GM18507 (cell line): ENCODE data around the gene MCAM.

Source experiments
- DNase-seq: peaks from one replicate; pipeline ENCODE4 v3.0.0; 2011; ENCODE audit warnings: low read depth; ENCODE audit not compliant: insufficient read length; ENCODE audit errors: extremely low spot score
- FAIRE-seq: peaks from 2 replicates; lab custom pipeline; 2011; peaks lifted over from hg19 to GRCh38; lab: Jason Lieb, UNC

The MCAM gene

DNA sequence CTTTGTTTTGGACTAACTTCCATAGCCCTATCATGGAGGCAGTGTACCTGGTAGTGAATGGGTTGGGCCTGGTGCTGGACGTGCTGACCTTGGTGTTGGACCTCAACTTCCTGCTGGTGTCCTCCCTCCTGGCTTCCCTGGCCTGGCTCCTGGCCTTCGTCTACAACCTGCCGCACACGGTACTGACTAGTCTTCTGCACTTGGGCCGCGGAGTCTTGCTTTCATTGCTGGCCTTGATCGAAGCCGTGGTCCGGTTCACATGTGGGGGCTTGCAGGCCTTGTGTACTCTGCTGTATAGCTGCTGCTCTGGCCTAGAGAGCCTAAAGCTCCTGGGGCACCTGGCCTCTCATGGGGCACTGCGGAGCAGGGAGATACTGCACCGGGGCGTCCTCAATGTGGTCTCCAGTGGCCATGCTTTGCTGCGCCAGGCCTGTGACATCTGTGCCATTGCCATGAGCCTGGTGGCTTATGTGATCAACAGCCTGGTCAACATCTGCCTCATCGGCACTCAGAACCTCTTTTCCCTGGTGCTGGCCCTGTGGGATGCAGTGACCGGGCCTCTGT lies 18.2 kb upstream of the MCAM start:
- FAIRE-seq: no peak

DNA sequence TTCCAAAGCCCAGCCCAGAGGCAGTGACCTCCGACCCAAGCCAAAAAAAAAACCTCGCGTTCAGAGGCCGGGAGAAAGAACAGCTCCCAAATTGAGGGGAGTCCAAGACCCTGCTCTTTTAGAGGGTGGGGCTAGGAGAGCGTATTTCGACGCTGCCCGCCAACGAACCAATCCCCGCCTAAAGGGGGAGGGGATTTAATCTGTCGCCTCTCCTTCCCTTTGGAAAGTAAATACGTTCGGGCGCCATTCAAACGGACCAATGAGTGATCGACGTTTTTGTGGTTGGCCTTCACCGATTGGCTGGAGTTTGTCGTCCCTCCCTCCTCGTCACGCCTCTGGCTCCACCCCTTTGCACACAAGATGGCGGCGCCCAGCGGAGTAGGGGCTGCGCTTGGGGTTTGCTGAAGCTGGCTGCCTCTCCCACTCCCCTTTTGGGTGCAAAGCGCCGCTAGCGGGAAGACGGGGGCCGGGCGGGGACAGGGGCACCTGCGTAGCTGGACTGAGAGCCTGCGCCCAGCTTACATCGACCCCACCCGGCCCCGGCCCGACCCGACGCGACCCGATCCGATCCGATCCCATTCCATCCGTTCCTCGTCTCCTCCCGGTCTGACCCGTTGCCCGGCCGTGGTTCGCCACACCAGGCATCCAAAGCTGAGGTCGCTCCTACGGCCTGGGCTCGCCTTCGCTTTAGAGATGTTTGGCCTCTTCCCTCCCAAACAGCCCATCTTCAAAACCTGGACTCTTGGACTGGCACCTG lies 17.4 kb upstream of the MCAM start, which contains the start of gene RNF26:
Gene RNF26, plus strand, starts transcription at position 354 of the 757 bp plus-strand sequence. CDS start 596 bp downstream, outside the sequence.
- FAIRE-seq (peak; percentile 100), DNase-seq (peak; percentile 99)

More for the DNA sequence above, 18.2 kb upstream of the MCAM start:
- DNase-seq: no peak

DNA sequence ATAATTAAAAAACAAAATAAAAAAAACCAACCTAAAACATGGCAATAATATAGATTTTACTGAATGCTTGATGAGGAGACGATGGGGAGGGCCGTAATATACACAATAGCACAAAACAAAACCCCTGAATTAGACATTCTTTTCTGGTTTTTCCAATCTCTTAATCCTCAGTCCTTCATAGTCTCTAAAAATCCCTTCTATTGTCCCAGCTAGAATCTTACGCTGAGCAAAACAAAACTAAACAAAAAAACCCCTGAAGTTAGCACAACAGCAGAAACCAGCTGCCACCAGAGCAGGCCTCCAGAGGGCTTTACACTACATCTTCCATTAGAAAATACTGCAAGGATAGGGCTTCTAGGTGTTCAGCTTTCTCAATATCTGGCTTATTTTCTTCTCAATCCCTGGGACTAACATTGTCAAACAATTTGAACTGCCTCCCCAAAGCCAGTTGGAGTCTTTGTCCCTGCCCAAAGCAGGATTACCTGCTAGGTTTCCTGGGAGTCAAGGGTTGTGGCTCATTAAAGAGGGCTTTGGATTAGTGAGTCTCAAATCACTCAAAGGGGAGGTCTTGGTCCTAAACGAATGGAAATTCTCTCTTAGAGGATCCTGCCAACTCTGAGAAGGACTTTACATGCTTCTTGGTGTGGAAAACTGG lies 15.3 kb upstream of the MCAM start:
- no peak for FAIRE-seq

GRCh38 chr11:119330237-119330636 lies 13.3 kb upstream of the MCAM start:
- FAIRE-seq (no peak), DNase-seq (no peak)

More for the DNA sequence above, 15.3 kb upstream of the MCAM start:
- DNase-seq: no peak

DNA sequence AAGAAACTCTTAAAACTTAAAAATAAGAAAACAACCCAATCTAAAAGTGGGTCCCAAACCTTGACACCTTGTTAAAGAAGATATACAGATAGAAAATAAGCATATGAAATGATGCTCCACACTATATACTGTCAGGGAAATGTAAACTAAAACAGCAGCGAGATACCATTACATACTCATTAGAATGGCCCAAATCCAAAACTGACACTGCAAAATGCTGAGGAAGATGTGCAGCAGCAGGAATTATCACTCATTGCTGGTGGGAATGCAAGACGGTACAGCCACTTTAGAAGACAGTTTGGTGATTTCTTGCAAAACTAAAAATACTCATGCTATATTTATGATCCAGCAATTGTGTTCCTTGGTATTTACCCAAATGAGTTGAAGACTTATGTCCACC lies 12.4 kb upstream of the MCAM start:
- DNase-seq: no peak
- FAIRE-seq: no peak

DNA sequence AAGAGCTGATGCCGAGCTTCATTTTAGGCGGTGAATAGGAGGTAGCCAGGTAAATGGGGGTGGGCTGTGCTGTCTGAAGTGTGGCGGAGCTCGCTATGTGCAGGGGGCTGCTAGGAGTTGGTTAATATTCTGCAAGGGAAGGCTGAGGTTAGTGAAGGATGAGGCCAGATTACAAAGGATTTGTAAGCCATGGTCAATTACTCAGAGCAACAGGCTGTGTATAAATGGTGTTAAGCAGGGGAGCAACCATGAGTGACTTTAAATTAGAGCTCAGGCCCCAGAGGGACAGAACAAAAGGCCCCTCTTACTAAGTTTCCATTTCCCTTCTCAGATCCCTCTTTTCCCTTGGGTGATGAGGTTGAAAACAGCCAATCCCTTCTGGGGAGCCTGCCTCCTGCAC lies 7.3 kb upstream of the MCAM start:
- DNase-seq: no peak
- no peak for FAIRE-seq

- FAIRE-seq (peak; percentile 79), DNase-seq (no peak)
These were observed 6.7 kb upstream of the MCAM start for GRCh38 chr11:119323532-119324033.

DNA sequence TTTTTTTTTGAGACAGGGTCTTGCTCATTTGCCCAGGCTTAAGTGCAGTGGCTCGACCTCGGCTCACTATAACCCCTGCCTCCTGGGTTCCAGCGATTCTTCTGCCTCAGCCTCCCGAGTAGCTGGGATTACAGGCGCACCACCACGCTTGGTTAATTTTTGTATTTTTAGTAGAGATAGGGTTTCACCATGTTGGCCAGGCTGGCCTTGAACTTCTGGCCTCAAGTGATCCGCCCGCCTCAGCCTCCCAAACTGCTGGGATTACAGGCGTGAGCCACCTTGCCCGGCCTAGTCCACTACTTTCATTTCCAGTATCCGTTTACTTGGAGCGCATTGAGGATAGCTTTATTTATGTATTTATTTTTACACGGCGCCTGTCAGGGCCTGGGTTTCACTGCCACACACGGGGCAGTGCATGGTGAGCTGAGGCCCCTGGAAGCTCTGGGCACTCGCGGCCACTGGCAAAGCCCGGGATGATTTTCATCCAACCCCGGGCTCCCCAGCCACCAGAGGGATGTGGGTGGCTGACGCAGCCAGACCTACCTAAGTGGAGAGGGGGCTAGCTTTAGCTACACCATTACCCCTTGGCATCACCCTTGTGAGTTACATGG lies 6.1 kb upstream of the MCAM start:
- no peak for FAIRE-seq
- DNase-seq: no peak

- FAIRE-seq: no peak
- no peak for DNase-seq
These were observed 5.4 kb upstream of the MCAM start for GRCh38 chr11:119322360-119322739.

- FAIRE-seq (no peak), DNase-seq (peak; percentile 46)
These were observed 4.0 kb upstream of the MCAM start for GRCh38 chr11:119320776-119321524.

DNA sequence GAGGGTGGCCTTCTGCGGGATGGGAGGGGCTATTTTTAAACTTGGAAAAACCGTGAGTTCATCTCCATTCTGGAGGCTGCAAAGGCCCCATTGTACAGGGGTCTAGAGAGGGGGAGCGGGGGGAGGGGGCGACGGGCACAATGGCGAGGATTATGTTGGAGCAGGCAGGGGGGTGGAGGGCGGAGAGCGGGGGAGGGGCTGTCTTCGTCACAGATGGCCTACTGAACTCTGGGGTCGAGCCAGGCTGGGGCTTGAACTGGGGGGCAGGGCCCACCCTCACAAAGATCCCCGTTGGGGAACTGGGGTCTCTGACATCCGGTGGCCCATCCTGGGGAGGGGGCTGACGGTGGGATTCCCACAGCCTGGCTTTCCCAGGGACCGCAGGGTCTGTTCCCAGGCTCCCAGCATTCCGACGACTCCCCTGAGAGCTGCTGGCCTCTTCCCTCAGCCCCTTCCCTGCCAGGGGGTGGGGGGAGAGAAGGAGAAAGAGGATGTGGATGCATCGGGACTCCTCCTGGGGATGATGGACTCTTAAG lies 3.4 kb upstream of the MCAM start:
- FAIRE-seq: no peak
- DNase-seq: no peak

- no peak for DNase-seq
- no peak for FAIRE-seq
These were observed 2.8 kb upstream of the MCAM start for GRCh38 chr11:119319700-119320239.

GRCh38 chr11:119319136-119319699 lies 2.3 kb upstream of the MCAM start:
- no peak for DNase-seq
- no peak for FAIRE-seq

DNA sequence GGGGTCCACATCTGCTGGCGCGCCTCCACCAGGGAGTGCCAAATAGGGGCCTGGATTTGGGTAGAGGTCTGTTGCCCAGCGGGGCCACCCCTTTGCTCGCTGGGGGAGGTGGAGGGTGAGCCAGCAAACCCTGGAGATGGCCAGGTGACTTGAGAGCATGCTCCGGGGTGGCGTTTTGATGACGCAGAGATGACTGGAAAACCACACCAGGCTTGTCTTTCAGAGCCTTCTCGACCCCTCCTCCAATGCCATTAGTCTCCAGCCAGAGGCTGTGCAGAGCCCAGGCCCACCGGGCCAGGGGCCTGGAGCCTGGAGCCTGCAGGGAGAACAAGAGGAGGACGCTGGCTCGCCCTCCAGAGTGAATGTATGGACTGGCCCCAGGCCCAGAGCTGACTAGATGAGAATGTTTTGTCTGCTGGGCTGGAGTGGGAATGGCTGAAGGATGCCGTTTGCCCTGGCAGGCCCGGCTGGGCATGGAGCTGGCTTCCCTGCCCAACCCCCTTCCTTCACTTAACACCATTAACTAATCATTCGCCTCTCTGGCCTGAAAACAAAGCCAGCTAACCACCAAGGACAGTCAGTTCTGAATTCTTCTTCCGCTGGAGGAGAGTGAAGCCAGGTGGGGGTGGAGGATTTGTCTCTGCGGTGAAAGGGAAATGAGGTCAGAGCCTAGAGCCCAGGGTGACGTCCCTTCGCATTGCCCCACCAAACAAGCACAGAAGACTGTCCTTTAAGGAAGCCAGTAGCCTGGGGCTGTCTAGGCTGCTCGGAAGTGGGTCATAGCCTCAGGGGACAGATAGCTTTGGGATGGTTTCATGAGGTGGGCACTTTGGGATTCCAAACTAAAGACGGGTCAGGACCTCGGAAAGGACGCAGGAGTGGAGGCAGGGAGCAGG lies 1.6 kb upstream of the MCAM start:
- FAIRE-seq (peak; percentile 75), DNase-seq (no peak)

GRCh38 chr11:119317592-119318239 lies 786 bp upstream of the MCAM start:
- DNase-seq (no peak), FAIRE-seq (no peak)

- DNase-seq (no peak), FAIRE-seq (no peak)
These were observed 758 bp downstream of the MCAM start for GRCh38 chr11:119316016-119316728.
